ENCODE measurements around the gene C19orf38.

C19orf38 gene

GRCh38 chr19:10885201-10886169 is 37.3 kb downstream of the C19orf38 start:
- no peak overlapping the region for H3K4me2 ChIP-seq (ENCODE audit: low read length)
- no peak overlapping the region for H3K27ac ChIP-seq (ENCODE audit: low read length)
- no peak overlapping the region for H2AFZ ChIP-seq (ENCODE audit: low read depth, low read length)
- no peak for TF ChIP-seq EZH2phosphoT487 (IDR thresholded peaks at IDR 0.05; ENCODE audit: low read depth)
- TF ChIP-seq CTCF (IDR thresholded peaks at IDR 0.05; ENCODE audit: low read depth, low read length): no peak
- peaks cover 67% of the 10 kb centered on the region for H4K20me1 ChIP-seq (ENCODE audit: insufficient read depth, low read length)
- H3K79me2 ChIP-seq (ENCODE audit: low read length): peaks cover 82% of the 10 kb centered on the region
- H3K4me1 ChIP-seq (ENCODE audit: low read length): peaks cover 16% of the 10 kb centered on the region
- peaks cover 8% of the 10 kb centered on the region for H3K36me3 ChIP-seq (replicated peaks; ENCODE audit: low read depth, low read length)
- no peak overlapping the region for H3K9ac ChIP-seq (ENCODE audit: low read length)
- H3K9me3 ChIP-seq (ENCODE audit: insufficient read depth, low read length): no peaks in the 10 kb centered on the region
- no peaks in the 10 kb centered on the region for H3K27me3 ChIP-seq (ENCODE audit: low read depth, low read length)
- no peak overlapping the region for H3K4me3 ChIP-seq (ENCODE audit: low read length)

- Histone ChIP-seq H3K4me3 (ENCODE audit: low read length) (no peak overlapping the region), H3K27me3 (ENCODE audit: low read depth, low read length) (no peaks in the 10 kb centered on the region), H4K20me1 (ENCODE audit: insufficient read depth, low read length) (peaks cover 72% of the 10 kb centered on the region), H3K9me3 (ENCODE audit: insufficient read depth, low read length) (no peaks in the 10 kb centered on the region), H3K79me2 (ENCODE audit: low read length) (peaks cover 82% of the 10 kb centered on the region), H3K27ac (ENCODE audit: low read length) (no peak overlapping the region), H3K36me3 (replicated peaks; ENCODE audit: low read depth, low read length) (peaks cover 5% of the 10 kb centered on the region), H3K4me2 (ENCODE audit: low read length) (peak overlapping the region; percentile 23), H3K9ac (ENCODE audit: low read length) (no peak overlapping the region), H3K4me1 (ENCODE audit: low read length) (peaks cover 16% of the 10 kb centered on the region), H2AFZ (ENCODE audit: low read depth, low read length) (no peak overlapping the region)
- TF ChIP-seq CTCF (IDR thresholded peaks at IDR 0.05; ENCODE audit: low read depth, low read length) (no peak), EZH2phosphoT487 (IDR thresholded peaks at IDR 0.05; ENCODE audit: low read depth) (no peak)
These were observed 39.6 kb downstream of the C19orf38 start for GRCh38 chr19:10887616-10888367.

GRCh38 chr19:10888421-10888866 is 40.2 kb downstream of the C19orf38 start:
- no peak overlapping the region for H3K27ac ChIP-seq (ENCODE audit: low read length)
- H2AFZ ChIP-seq (ENCODE audit: low read depth, low read length): no peak overlapping the region
- no peaks in the 10 kb centered on the region for H3K9me3 ChIP-seq (ENCODE audit: insufficient read depth, low read length)
- H3K9ac ChIP-seq (ENCODE audit: low read length): no peak overlapping the region
- peak overlapping the region; percentile 23 for H3K4me2 ChIP-seq (ENCODE audit: low read length)
- peaks cover 77% of the 10 kb centered on the region for H3K79me2 ChIP-seq (ENCODE audit: low read length)
- H3K4me1 ChIP-seq (ENCODE audit: low read length): peaks cover 16% of the 10 kb centered on the region
- no peak for TF ChIP-seq EZH2phosphoT487 (IDR thresholded peaks at IDR 0.05; ENCODE audit: low read depth)
- TF ChIP-seq CTCF (IDR thresholded peaks at IDR 0.05; ENCODE audit: low read depth, low read length): no peak
- H3K27me3 ChIP-seq (ENCODE audit: low read depth, low read length): no peaks in the 10 kb centered on the region
- no peak overlapping the region for H3K4me3 ChIP-seq (ENCODE audit: low read length)
- peaks cover under 1% of the 10 kb centered on the region for H3K36me3 ChIP-seq (replicated peaks; ENCODE audit: low read depth, low read length)
- peaks cover 68% of the 10 kb centered on the region for H4K20me1 ChIP-seq (ENCODE audit: insufficient read depth, low read length)

- no peak for TF ChIP-seq EZH2phosphoT487 (IDR thresholded peaks at IDR 0.05; ENCODE audit: low read depth)
- TF ChIP-seq CTCF (IDR thresholded peaks at IDR 0.05; ENCODE audit: low read depth, low read length): no peak
- Histone ChIP-seq H3K9ac (ENCODE audit: low read length) (no peak overlapping the region), H2AFZ (ENCODE audit: low read depth, low read length) (no peak overlapping the region), H3K4me2 (ENCODE audit: low read length) (no peak overlapping the region), H3K4me3 (ENCODE audit: low read length) (no peak overlapping the region), H4K20me1 (ENCODE audit: insufficient read depth, low read length) (peaks cover 73% of the 10 kb centered on the region), H3K27me3 (ENCODE audit: low read depth, low read length) (no peaks in the 10 kb centered on the region), H3K4me1 (ENCODE audit: low read length) (peaks cover 16% of the 10 kb centered on the region), H3K79me2 (ENCODE audit: low read length) (peaks cover 78% of the 10 kb centered on the region), H3K36me3 (replicated peaks; ENCODE audit: low read depth, low read length) (no peaks in the 10 kb centered on the region), H3K27ac (ENCODE audit: low read length) (no peak overlapping the region), H3K9me3 (ENCODE audit: insufficient read depth, low read length) (no peaks in the 10 kb centered on the region)
These were observed 41.7 kb downstream of the C19orf38 start for GRCh38 chr19:10889880-10890279.
